RWPE1 (cell line): Measurements from ENCODE around the gene SAPCD2.

Source experiments
- CTCF ChIA-PET: fragments of 350-600 bp; sonication (Branson Sonifier 250); formaldehyde crosslinking; extraction: SDS; loops from one replicate; lab custom pipeline; 2021; lab: Yijun Ruan, JAX
- POLR2A ChIA-PET: fragments of 400-600 bp; formaldehyde crosslinking; extraction: SDS; loops from one replicate; lab custom pipeline; 2020; ENCODE audit warnings: antibody characterized with exemption; ENCODE audit not compliant: low non-redundant PET; lab: Yijun Ruan, JAX
- DNase-seq: peaks from one replicate; pipeline ENCODE4 v3.0.0; 2012; ENCODE audit warnings: low spot score
- H3K27ac ChIP-seq: fragments of 450-650 bp; 2 replicates; pipeline ENCODE4 v1.5.1; 2017
- TF ChIP-seq, protein P1 (sequence below): fragments of 450-650 bp; conservative IDR thresholded peaks from 2 replicates; pipeline ENCODE4 v1.5.1; 2017; ENCODE audit warnings: low read depth, mild to moderate bottlenecking

The SAPCD2 gene

DNA sequence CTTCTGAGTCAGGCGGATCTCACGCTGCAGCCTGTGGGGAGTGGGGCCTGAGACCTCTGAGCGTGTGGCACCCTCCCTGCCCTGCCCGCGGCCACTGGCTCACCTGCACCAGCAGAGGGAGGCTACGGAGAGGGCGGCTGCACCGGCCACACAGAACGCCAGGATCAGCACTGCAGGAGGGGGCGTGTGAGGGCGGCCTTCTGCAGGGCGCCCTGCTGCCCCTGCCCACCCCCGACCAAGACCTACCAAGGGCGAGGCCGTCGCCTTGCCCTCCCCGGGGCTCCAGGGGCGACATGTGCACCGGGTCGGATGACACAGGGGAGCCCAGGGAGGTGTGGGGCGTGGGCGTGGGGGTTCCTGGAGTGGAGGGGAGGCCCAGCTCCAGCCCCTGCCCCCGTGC lies 29.8 kb downstream of the SAPCD2 start:
- POLR2A ChIA-PET = no interaction called here
- CTCF ChIA-PET = interaction anchor here (0.5 to 2.6 kb wide), 3 partner anchors 12 to 27 kb away, joined by 4 to 26 read pairs (median 4); partner anchors contain the start of gene ABCA2
- TF ChIP-seq, protein P1, sequence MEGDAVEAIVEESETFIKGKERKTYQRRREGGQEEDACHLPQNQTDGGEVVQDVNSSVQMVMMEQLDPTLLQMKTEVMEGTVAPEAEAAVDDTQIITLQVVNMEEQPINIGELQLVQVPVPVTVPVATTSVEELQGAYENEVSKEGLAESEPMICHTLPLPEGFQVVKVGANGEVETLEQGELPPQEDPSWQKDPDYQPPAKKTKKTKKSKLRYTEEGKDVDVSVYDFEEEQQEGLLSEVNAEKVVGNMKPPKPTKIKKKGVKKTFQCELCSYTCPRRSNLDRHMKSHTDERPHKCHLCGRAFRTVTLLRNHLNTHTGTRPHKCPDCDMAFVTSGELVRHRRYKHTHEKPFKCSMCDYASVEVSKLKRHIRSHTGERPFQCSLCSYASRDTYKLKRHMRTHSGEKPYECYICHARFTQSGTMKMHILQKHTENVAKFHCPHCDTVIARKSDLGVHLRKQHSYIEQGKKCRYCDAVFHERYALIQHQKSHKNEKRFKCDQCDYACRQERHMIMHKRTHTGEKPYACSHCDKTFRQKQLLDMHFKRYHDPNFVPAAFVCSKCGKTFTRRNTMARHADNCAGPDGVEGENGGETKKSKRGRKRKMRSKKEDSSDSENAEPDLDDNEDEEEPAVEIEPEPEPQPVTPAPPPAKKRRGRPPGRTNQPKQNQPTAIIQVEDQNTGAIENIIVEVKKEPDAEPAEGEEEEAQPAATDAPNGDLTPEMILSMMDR = no peak
- no peak for DNase-seq
- no peak overlapping the region for H3K27ac ChIP-seq

DNA sequence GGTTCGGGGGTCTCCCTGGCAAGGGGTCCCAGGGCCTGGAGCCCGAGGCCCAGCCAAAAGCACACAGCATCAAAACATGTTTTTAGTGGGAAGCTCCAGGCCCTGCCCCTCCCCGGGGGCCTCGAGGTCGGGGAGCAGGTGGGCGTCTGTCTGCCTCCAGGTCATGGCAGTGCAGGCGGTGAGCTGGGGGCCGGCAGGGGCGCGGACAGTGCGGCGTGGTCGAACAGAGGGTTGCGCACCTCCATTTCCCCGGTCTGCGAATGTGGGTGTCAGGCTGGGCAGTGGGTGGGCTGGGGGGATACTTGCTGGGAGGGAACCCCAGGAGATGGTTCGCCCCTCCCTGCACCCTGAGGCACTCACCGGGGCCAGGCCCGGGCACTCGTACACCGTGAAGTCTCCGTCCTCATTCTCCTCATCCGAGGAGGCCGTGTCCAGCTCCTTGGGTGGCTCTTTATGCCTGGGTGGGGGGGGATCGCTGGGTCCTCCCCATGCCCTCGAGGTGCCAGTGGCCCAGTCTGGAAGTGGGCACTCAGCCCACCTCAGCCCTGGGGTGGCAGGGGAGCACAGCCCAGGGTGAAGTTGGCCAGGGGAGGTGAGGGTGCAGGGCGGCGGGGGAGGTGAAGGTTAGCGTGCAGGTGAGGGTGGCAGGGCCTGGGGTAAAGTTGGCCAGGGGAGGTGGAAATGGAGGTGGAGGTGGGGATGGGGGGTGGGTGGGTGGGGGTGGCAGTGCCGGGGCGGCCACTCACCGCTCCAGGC lies 30.6 kb downstream of the SAPCD2 start:
- DNase-seq = no peak
- H3K27ac ChIP-seq = no peak overlapping the region
- POLR2A ChIA-PET = interaction anchor here (0.6 kb wide), 1 partner anchor 48 kb away, joined by 3 read pairs; no protein-coding TSS in a partner anchor
- TF ChIP-seq, protein P1 = no peak
- CTCF ChIA-PET = interaction anchor here (1.8 to 6.3 kb wide), 3 partner anchors 11 to 94 kb away, joined by 4 to 97 read pairs (median 26); partner anchors contain the start of genes ABCA2, C8G and FBXW5

DNA sequence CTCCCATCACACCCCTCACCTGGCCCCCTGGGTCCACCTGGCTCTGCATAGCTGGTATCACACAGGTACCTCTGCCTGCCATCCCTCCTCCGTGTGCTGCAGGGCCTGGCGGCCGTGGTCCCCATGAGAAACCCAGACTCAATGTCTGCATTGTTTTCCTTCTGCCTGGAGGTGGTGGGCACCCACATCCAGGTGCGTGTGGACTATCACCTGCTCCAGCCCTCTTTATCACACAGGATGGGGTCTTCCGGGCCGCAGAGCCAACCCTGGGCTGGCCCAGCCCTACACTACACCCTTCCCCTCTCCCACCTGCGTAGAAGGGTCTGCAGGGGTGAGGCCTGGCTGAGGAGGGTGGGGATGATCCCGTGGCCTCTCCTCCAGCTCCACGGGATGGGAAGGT lies 31.4 kb downstream of the SAPCD2 start:
- ChIA-PET CTCF (interaction anchor here (0.5 to 6.3 kb wide), 7 partner anchors 10 to 127 kb away, joined by 3 to 97 read pairs (median 3); partner anchors contain the start of genes ABCA2, C8G and FBXW5), POLR2A (no interaction called here)
- DNase-seq = no peak
- no peak overlapping the region for H3K27ac ChIP-seq
- TF ChIP-seq, protein P1 = no peak

DNA sequence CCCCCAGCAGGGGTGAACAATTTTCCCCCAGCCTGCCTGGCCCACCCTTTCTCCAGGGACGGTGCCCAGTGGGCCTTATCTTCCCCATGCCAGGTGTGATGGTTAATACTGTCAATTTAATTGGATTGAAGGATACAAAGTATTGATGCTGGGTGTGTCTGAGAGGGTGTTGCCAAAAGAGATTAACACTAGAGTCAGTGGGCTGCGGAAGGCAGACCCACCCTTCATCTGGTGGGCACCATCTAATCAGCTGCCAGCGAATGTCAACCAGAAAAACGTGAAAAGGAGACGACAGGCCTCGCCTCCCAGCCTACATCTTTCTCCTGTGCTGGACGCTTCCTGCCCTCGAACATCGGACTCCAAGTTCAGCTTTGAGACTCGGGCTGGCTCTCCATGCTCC lies 32.9 kb downstream of the SAPCD2 start:
- CTCF ChIA-PET = interaction anchor here (0.6 to 6.3 kb wide), 6 partner anchors 10 to 189 kb away, joined by 3 to 97 read pairs (median 25); partner anchors contain the start of genes ABCA2, C8G, FBXW5 and NPDC1
- POLR2A ChIA-PET = no interaction called here

DNA sequence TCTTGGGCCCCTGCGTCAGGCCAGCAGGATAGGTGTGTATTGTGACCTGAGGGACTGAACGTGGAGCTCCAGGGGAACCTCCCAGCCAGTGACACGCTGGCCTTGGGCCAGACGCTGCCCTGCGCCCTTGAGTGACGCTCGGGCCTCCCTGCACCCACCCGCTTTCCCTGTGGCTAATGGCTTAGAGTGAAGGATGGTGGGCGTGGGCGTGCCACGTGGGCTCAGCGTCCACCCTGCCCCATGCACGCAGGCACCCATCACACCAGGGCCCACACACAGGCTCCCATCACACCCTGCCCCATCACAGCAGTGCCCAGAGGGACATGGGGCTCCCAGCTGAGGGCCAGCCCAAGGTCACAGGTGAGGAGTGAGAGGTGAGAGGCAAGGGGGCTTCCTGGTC lies 33.3 kb downstream of the SAPCD2 start:
- DNase-seq = no peak
- TF ChIP-seq, protein P1 = no peak
- peak overlapping the region; percentile 3; the same call in 1 of the 2 replicates for H3K27ac ChIP-seq
- POLR2A ChIA-PET = no interaction called here
- CTCF ChIA-PET = interaction anchor here (0.6 to 6.3 kb wide), 8 partner anchors 10 to 189 kb away, joined by 3 to 97 read pairs (median 6); partner anchors contain the start of genes ABCA2, C8G, FBXW5 and NPDC1

More for the DNA sequence above, 32.9 kb downstream of the SAPCD2 start:
- H3K27ac ChIP-seq = peak overlapping the region; percentile 3; the same call in 1 of the 2 replicates
- TF ChIP-seq, protein P1 = no peak
- no peak for DNase-seq

DNA sequence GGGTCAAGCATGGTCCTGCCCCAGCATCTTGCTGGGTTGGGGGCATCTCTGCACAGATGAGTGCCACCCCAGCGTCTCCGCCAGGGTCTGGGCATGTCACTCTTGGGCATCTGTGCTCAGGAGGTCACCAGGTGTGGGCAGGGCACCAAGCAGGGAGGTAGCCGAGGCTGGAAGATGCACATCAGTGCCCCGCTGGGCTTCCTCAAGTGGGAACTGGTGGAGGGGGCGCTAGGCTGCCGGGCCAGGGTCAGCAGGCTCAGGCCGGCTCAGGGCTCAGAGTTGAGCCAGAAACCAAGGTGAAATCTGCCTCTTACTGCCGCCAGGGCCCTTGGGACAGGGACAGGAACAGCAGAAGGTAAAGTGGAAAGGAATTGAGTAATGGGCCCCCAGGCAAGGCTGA lies 34.4 kb downstream of the SAPCD2 start:
- ChIA-PET CTCF (interaction anchor here (0.6 to 6.3 kb wide), 26 partner anchors 8 to 258 kb away, joined by 3 to 97 read pairs (median 7); partner anchors contain the start of genes ABCA2, AJM1, C8G and CLIC3), POLR2A (no interaction called here)
- TF ChIP-seq, protein P1 = no peak
- no peak overlapping the region for H3K27ac ChIP-seq
- no peak for DNase-seq
